H9 (cell line): Measurements from ENCODE around the gene CES5A. TPM values are rescaled to one million over a fixed set of nuclear protein-coding genes. Genes with fewer than 3 reads are reported as not detected.

Source experiments
- DNase-seq: peaks from one replicate; pipeline ENCODE4 v3.0.0-alpha.2; 2017
- H2AFZ ChIP-seq: one replicate; pipeline ENCODE4 v1.6.1; 2013; ENCODE audit warnings: mild to moderate bottlenecking, low read length, control low read depth, moderate library complexity
- H2AK5ac ChIP-seq: 2 replicates; pipeline ENCODE4 v1.6.1; 2013; ENCODE audit warnings: low read length, control low read depth, mixed read lengths; ENCODE audit not compliant: insufficient read length
- H2BK120ac ChIP-seq: one replicate; pipeline ENCODE4 v1.6.1; 2013; ENCODE audit warnings: low read depth, mild to moderate bottlenecking, low read length, control low read depth, inconsistent platforms; ENCODE audit not compliant: poor library complexity, severe bottlenecking
- H2BK12ac ChIP-seq: 2 replicates; pipeline ENCODE4 v1.6.1; 2013; ENCODE audit warnings: low read length, control low read depth, mixed read lengths, low read depth; ENCODE audit not compliant: insufficient read length
- H2BK15ac ChIP-seq: 2 replicates; pipeline ENCODE4 v1.6.1; 2013; ENCODE audit warnings: low read depth, low read length, control low read depth
- H2BK20ac ChIP-seq: one replicate; pipeline ENCODE4 v1.6.1; 2013; ENCODE audit warnings: low read depth, mild to moderate bottlenecking, low read length, control low read depth, inconsistent platforms; ENCODE audit not compliant: poor library complexity, severe bottlenecking
- H2BK5ac ChIP-seq: 2 replicates; pipeline ENCODE4 v1.6.1; 2013; ENCODE audit warnings: low read length, control low read depth, mixed read lengths; ENCODE audit not compliant: insufficient read length
- H3K14ac ChIP-seq: 2 replicates; pipeline ENCODE4 v1.6.1; 2013; ENCODE audit warnings: low read length, control low read depth; ENCODE audit not compliant: insufficient read depth
- H3K18ac ChIP-seq: 2 replicates; pipeline ENCODE4 v1.6.1; 2013; ENCODE audit warnings: low read depth, mild to moderate bottlenecking, mixed read lengths, low read length, control low read depth; ENCODE audit not compliant: insufficient read length
- H3K23ac ChIP-seq: 2 replicates; pipeline ENCODE4 v1.6.1; 2013; ENCODE audit warnings: low read length, control low read depth, mixed read lengths, low read depth; ENCODE audit not compliant: insufficient read length
- H3K23me2 ChIP-seq: 2 replicates; pipeline ENCODE4 v1.6.1; 2013; ENCODE audit warnings: low read depth, mild to moderate bottlenecking, mixed read lengths, low read length, control low read depth; ENCODE audit not compliant: insufficient read length, poor library complexity, severe bottlenecking
- H3K27ac ChIP-seq: 2 replicates; pipeline ENCODE4 v1.5.1; 2013; ENCODE audit warnings: low read length, control low read depth, mixed read lengths, low read depth; ENCODE audit not compliant: insufficient read length
- H3K27me3 ChIP-seq: 2 replicates; pipeline ENCODE4 v1.6.1; 2013; ENCODE audit warnings: low read length, control low read depth, inconsistent platforms; ENCODE audit not compliant: insufficient read depth
- H3K4ac ChIP-seq: 2 replicates; pipeline ENCODE4 v1.6.1; 2013; ENCODE audit warnings: low read depth, mild to moderate bottlenecking, control low read depth, inconsistent platforms, low read length, moderate library complexity
- H3K4me1 ChIP-seq: 2 replicates; pipeline ENCODE4 v1.6.1; 2013; ENCODE audit warnings: low read length, control low read depth, inconsistent platforms; ENCODE audit not compliant: insufficient read depth
- H3K4me2 ChIP-seq: 2 replicates; pipeline ENCODE4 v1.6.1; 2013; ENCODE audit warnings: low read length, control low read depth, mixed read lengths; ENCODE audit not compliant: insufficient read length, insufficient read depth
- H3K56ac ChIP-seq: 2 replicates; pipeline ENCODE4 v1.6.1; 2013; ENCODE audit warnings: low read depth, mild to moderate bottlenecking, mixed read lengths, low read length, control low read depth; ENCODE audit not compliant: insufficient read length
- H3K79me1 ChIP-seq: 2 replicates; pipeline ENCODE4 v1.6.1; 2013; ENCODE audit warnings: low read depth, mild to moderate bottlenecking, moderate library complexity, low read length, control low read depth, inconsistent platforms; ENCODE audit not compliant: insufficient read depth, poor library complexity, severe bottlenecking
- H3K79me2 ChIP-seq: 2 replicates; pipeline ENCODE4 v1.6.1; 2013; ENCODE audit warnings: low read length, control low read depth, inconsistent platforms; ENCODE audit not compliant: insufficient read depth
- H3K9ac ChIP-seq: 2 replicates; pipeline ENCODE4 v1.6.1; 2013; ENCODE audit warnings: low read length, control low read depth, mixed read lengths; ENCODE audit not compliant: insufficient read length; ENCODE audit errors: extremely low read depth
- H3K9me3 ChIP-seq: one replicate; pipeline ENCODE4 v1.6.1; 2013; ENCODE audit warnings: low read depth, low read length, inconsistent platforms; ENCODE audit not compliant: control insufficient read depth
- H3T11ph ChIP-seq: one replicate; pipeline ENCODE4 v1.6.1; 2013; ENCODE audit warnings: mild to moderate bottlenecking, low read length, control low read depth, inconsistent platforms
- H4K20me1 ChIP-seq: one replicate; pipeline ENCODE4 v1.6.1; 2013; ENCODE audit not compliant: control insufficient read depth, insufficient read length, insufficient read depth
- H4K5ac ChIP-seq: 2 replicates; pipeline ENCODE4 v1.6.1; 2013; ENCODE audit warnings: low read depth, mild to moderate bottlenecking, mixed read lengths, low read length, control low read depth; ENCODE audit not compliant: insufficient read length
- H4K8ac ChIP-seq: replicated peaks from 2 replicates; pipeline ENCODE4 v1.6.1; 2013; ENCODE audit warnings: low read length, control low read depth, mixed read lengths, low read depth; ENCODE audit not compliant: insufficient read length
- H4K91ac ChIP-seq: 2 replicates; pipeline ENCODE4 v1.6.1; 2013; ENCODE audit warnings: low read depth, mild to moderate bottlenecking, moderate library complexity, mixed read lengths, low read length, control low read depth; ENCODE audit not compliant: insufficient read length
- H3K27ac Mint-ChIP-seq, 3 experiments: 2 replicates in 2 of 3; 3 replicates in 1 of 3; pipeline ENCODE4 v1.8.0; 2020 to 2021; ENCODE audit warnings: mixed read lengths in 3 of 3, mild to moderate bottlenecking in 1 of 3, moderate library complexity in 1 of 3
- H3K27me3 Mint-ChIP-seq: 2 replicates; pipeline ENCODE4 v1.8.0; 2021; ENCODE audit warnings: low read depth, mild to moderate bottlenecking, moderate library complexity, mixed read lengths
- H3K36me3 Mint-ChIP-seq, 3 experiments: 2 replicates in 2 of 3; 3 replicates in 1 of 3; pipeline ENCODE4 v1.8.0; 2020 to 2021; ENCODE audit warnings: low read depth in 3 of 3, mixed read lengths in 3 of 3; ENCODE audit not compliant: insufficient read depth in 1 of 3
- H3K4me1 Mint-ChIP-seq, 2 experiments: 2 replicates each; pipeline ENCODE4 v1.8.0; 2020; ENCODE audit warnings: mixed read lengths in 2 of 2
- H3K4me3 Mint-ChIP-seq, 2 experiments: 2 replicates in 1 of 2; 3 replicates in 1 of 2; pipeline ENCODE4 v1.8.0; 2020 to 2021; ENCODE audit warnings: mild to moderate bottlenecking in 2 of 2, mixed read lengths in 2 of 2, moderate library complexity in 1 of 2
- H3K9me3 Mint-ChIP-seq, 2 experiments: 2 replicates in 1 of 2; 3 replicates in 1 of 2; pipeline ENCODE4 v1.8.0; 2020; ENCODE audit warnings: mild to moderate bottlenecking in 2 of 2, mixed read lengths in 2 of 2, moderate library complexity in 1 of 2
- CTCF ChIP-seq: fragments of 200-600 bp; sonication (generic); conservative IDR thresholded peaks from 3 replicates; pipeline ENCODE4 v1.8.0; 2021; ENCODE audit warnings: antibody characterized with exemption, mild to moderate bottlenecking
- WGBS: extraction: QIAGEN DNeasy Blood & Tissue Kit; methylation state at CpG from one replicate; pipeline ENCODE4 v1.1.7; 2013; ENCODE audit warnings: missing lambda C conversion rate, low lambda C conversion rate, mixed read lengths; ENCODE audit not compliant: insufficient read length; ENCODE audit errors: extremely low coverage; 5-methylcytosine and 5-hydroxymethylcytosine counted together
- total RNA-seq: library from RNA; stranded (reverse); gene quantifications from 2 replicates; pipeline ENCODE4 v1.2.1, GENCODE V29; 2021

CES5A gene
- total RNA-seq, 1 experiment from 2014 or later = not detected

- no CpG with 5 or more reads among the region's 2 CpGs for WGBS
Measured at GRCh38 chr16:55812951-55813350, 62.2 kb downstream of the CES5A start.

More at GRCh38 chr16:55812951-55813350, 62.2 kb downstream of the CES5A start:
- no peak overlapping the region for H2BK15ac ChIP-seq
- H2BK12ac ChIP-seq = no peak overlapping the region
- Mint-ChIP-seq H3K27me3 (peaks cover 57% of the 10 kb centered on the region), H3K36me3 (no peaks in the 10 kb centered on the region), H3K4me3 (no peak overlapping the region), H3K9me3 (no peaks in the 10 kb centered on the region), H3K4me1 (peaks cover 14 to 17% of the 10 kb centered on the region in 2 experiments), H3K27ac (no peak overlapping the region)
- H2BK20ac ChIP-seq = no peak overlapping the region
- H3K4ac ChIP-seq = no peak overlapping the region
- no peaks in the 10 kb centered on the region for H3K23me2 ChIP-seq
- no peak overlapping the region; the same call in 1 of the 2 replicates for H3K14ac ChIP-seq
- H2BK5ac ChIP-seq = no peak overlapping the region
- H3K79me2 ChIP-seq = no peaks in the 10 kb centered on the region
- no peak overlapping the region for H3K18ac ChIP-seq
- TF ChIP-seq CTCF = no peak
- no peak overlapping the region for H2BK120ac ChIP-seq
- H2AK5ac ChIP-seq = no peak overlapping the region
- no peak overlapping the region for H3K27ac ChIP-seq
- H3T11ph ChIP-seq = no peak overlapping the region
- no peak overlapping the region for H4K91ac ChIP-seq
- H3K79me1 ChIP-seq = no peaks in the 10 kb centered on the region
- no peaks in the 10 kb centered on the region for H3K27me3 ChIP-seq
- DNase-seq = no peak
- H2AFZ ChIP-seq = no peak overlapping the region
- no peak overlapping the region for H3K23ac ChIP-seq
- no peak overlapping the region for H4K8ac ChIP-seq
- no peak overlapping the region for H3K56ac ChIP-seq
- no peak overlapping the region for H3K4me2 ChIP-seq
- H4K5ac ChIP-seq = no peak overlapping the region
- no peak overlapping the region for H3K9ac ChIP-seq
- H3K9me3 ChIP-seq = no peaks in the 10 kb centered on the region
- 0 out of 2 replicates have a peak, but pooled peaks cover 2% of the 10 kb centered on the region for H3K4me1 ChIP-seq
- H4K20me1 ChIP-seq = no peaks in the 10 kb centered on the region
